Gastrocnemius medialis (tissue), 4 donors: ENCODE results near the gene ERAS. TPM values are rescaled to one million over a fixed set of nuclear protein-coding genes. Genes with fewer than 3 reads are reported as not detected.

Source experiments
- ATAC-seq, 2 donors: fragments of 150-250 bp; one replicate each; pipeline ENCODE4 v1.9.1; 2016
- DNase-seq, 2 donors: peaks; one replicate each; pipeline ENCODE4 v3.0.0-alpha.2; 2019
- H3K27ac ChIP-seq, 4 donors: fragments of 200-600 bp; sonication (generic); 1 replicate in 1 of 4; 2 replicates in 3 of 4; pipeline ENCODE4 v1.5.1; 2016 to 2018; ENCODE audit warnings: mild to moderate bottlenecking in 2 of 4, moderate library complexity in 1 of 4
- H3K27me3 ChIP-seq, 3 donors: fragments of 200-600 bp; sonication (generic) in 2 of 3; 1 replicate in 1 of 3; 2 replicates in 2 of 3; pipeline versions ENCODE4 v1.5.1 to v1.6.0; 2016 to 2019; ENCODE audit warnings: mild to moderate bottlenecking in 1 of 3, moderate library complexity in 1 of 3
- H3K36me3 ChIP-seq, 2 donors: fragments of 200-600 bp; sonication (generic) in 1 of 2; one replicate each; pipeline ENCODE4 v1.5.1; 2017 to 2018
- H3K4me1 ChIP-seq, 2 donors: fragments of 200-600 bp; sonication (generic) in 1 of 2; one replicate each; pipeline ENCODE4 v1.5.1; 2016 to 2017; ENCODE audit warnings: mild to moderate bottlenecking in 2 of 2
- H3K4me3 ChIP-seq, 4 donors: fragments of 200-600 bp; sonication (generic) in 3 of 4; 1 replicate in 1 of 4; 2 replicates in 3 of 4; pipeline ENCODE4 v1.5.1; 2016 to 2019; ENCODE audit warnings: mild to moderate bottlenecking in 2 of 4
- H3K9me3 ChIP-seq, 3 donors: fragments of 200-600 bp; sonication (generic) in 2 of 3; 1 replicate in 1 of 3; 2 replicates in 2 of 3; pipeline ENCODE4 v1.5.1; 2016 to 2019
- POLR2A ChIP-seq, 2 donors: fragments of 450-650 bp; IDR thresholded peaks; one replicate each; pipeline ENCODE4 v1.6.1; 2017; ENCODE audit warnings: antibody characterized with exemption in 2 of 2, mild to moderate bottlenecking in 2 of 2, moderate library complexity in 2 of 2
- in situ Hi-C, 4 donors: fragments of 200-750 bp; cut with MboI; loops; one replicate each; pipeline versions ENCODE4 v1.15.0 to v1.8.0; 2017; ENCODE audit warnings: low sequenced_read_pairs in 4 of 4
- intact Hi-C: fragments of 100-400 bp; cut with DNase I; formaldehyde crosslinking; loops from one replicate; pipeline ENCODE4 v1.15.1; 2023; ENCODE audit warnings: low total_unique reads
- total RNA-seq, 4 donors: library from RNA; depleted of rRNA; stranded (reverse); fragments of >200 nt; gene quantifications; one replicate each; pipeline versions ENCODE4 v1.1.0 to v1.2.3, GENCODE V29; 2016
- TF ChIP-seq, protein P1 (sequence below), 5 experiments: fragments of 450-650 bp in 3 of 5; fragments of 200-600 bp in 2 of 5; sonication (generic) in 2 of 5; IDR thresholded peaks in 4 of 5; conservative IDR thresholded peaks in 1 of 5; 1 replicate in 4 of 5; 2 replicates in 1 of 5; pipeline ENCODE4 v1.5.1; 2016 to 2019; ENCODE audit warnings: antibody characterized with exemption in 5 of 5, mild to moderate bottlenecking in 3 of 5, moderate library complexity in 3 of 5

ERAS gene
- total RNA-seq, 4 donors from 2014 or later, result not detected

DNA sequence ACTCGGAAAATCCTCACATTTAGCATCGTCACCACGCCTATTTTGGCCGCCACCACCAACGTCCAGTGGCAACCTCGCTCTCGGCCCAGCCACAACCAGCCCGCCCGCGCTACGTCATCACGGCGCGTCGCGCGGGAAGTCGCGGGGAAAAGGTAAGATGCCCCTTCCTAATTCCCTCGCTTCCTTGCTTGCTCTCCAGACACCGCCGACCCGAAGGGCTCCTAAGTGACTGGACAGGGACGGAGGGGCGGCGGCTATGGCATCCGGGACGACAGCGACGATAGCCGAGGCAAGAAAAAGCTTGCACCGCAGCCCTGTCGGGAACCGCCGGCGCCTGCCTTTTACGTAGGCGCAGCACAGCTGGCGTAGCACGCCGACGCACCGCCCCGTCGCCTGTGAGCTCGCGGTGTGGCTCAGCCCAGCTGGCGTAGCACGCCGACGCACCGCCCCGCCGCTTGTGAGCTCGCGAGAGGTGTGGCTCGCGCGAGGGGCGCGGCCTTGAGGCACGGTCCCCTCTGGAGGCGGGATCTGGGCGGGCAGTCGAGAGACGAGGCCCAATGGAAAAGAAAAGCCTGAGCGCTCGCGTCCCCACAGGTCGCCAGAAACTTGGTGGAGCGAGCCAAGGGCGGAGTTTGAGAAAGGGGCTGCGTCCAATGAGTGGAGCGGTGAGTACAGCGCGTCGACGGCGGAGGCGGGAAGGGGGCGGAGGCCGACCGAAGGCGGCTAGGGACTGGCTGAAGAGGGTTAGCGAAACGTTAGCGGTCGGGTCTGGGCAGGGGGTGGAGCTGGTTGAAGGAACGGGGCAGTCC, 24.8 kb upstream of the ERAS start, which contains the start of gene HDAC6:
HDAC6 (plus strand) TSS at position 788 of the 809 bp plus-strand sequence. CDS start 626 bp downstream, outside the sequence.
- ATAC-seq, result peak; percentile 85 to 87
- peak within 1 kb of the TSS; percentile 65 to 74 (median 72) for H3K4me3 ChIP-seq
- peak in 1 of 2 donors; percentile 6 for TF ChIP-seq POLR2A (IDR thresholded peaks at IDR 0.05)
- TF ChIP-seq, protein P1, sequence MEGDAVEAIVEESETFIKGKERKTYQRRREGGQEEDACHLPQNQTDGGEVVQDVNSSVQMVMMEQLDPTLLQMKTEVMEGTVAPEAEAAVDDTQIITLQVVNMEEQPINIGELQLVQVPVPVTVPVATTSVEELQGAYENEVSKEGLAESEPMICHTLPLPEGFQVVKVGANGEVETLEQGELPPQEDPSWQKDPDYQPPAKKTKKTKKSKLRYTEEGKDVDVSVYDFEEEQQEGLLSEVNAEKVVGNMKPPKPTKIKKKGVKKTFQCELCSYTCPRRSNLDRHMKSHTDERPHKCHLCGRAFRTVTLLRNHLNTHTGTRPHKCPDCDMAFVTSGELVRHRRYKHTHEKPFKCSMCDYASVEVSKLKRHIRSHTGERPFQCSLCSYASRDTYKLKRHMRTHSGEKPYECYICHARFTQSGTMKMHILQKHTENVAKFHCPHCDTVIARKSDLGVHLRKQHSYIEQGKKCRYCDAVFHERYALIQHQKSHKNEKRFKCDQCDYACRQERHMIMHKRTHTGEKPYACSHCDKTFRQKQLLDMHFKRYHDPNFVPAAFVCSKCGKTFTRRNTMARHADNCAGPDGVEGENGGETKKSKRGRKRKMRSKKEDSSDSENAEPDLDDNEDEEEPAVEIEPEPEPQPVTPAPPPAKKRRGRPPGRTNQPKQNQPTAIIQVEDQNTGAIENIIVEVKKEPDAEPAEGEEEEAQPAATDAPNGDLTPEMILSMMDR (IDR thresholded peaks at IDR 0.05 in 4 of 5, conservative IDR thresholded peaks at IDR 0.05 in 1 of 5), result no peak
- in situ Hi-C loops, result loop anchor here in 2 of 4 donors (10.0 to 25.0 kb wide), 3 partner anchors 57 to 139 kb away; partner anchors contain the start of genes PQBP1 (in 1 of the 2) and TIMM17B (in 1 of the 2)
- peak; percentile 93 to 98 for DNase-seq
- H3K36me3 ChIP-seq, result no peaks in the 10 kb centered on the region
- no peaks in the 10 kb centered on the region for H3K27me3 ChIP-seq
- peaks cover 5 to 6% of the 10 kb centered on the region in 2 donors for H3K4me1 ChIP-seq
- intact Hi-C loops, result loop anchor here (1.0 to 10.0 kb wide), 13 partner anchors 64 to 777 kb away; partner anchors contain the start of genes GPKOW, OTUD5, PQBP1 and PRICKLE3
- H3K27ac ChIP-seq, result peak within 1 kb of the TSS; percentile 90 to 99 (median 96)
- H3K9me3 ChIP-seq, result no peaks in the 10 kb centered on the region

DNA sequence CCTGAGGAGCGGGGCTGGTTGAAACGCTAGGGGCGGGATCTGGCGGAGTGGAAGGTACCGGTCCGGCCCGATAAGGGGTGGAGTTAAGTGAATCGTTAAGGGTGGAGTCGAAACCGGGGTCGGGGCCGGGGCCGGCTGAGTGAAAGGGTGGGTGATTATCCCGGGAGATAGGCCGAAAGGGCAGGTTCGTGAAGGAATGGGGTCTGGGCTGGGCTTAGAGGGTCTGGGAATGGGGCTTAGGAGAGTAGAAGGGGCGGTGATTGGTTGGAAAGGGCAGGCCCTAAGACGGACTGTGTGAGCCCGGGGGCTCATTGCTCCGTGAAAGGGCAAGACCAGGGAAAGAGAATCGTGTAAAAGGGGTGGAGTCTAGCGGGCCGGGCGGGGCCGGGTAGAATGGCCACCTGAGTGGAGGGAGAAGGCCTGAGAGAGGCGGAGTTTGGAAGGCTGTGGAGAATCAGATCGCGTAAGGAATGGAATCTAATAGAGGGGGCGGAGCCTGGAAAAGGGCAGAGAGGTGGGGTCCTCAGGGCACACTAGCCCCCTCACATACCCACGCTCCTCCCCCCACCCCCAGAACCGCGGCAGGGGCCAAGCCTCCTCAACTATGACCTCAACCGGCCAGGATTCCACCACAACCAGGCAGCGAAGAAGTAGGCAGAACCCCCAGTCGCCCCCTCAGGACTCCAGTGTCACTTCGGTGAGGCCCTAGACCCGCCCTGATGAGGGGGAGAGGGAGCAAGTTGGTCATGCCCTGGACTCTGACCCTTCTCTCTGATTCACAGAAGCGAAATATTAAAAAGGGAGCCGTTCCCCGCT, 24.0 kb upstream of the ERAS start:
- in situ Hi-C loops, result loop anchor here in 2 of 4 donors (10.0 to 25.0 kb wide), 3 partner anchors 57 to 140 kb away; partner anchors contain the start of genes PQBP1 (in 1 of the 2) and TIMM17B (in 1 of the 2)

DNA sequence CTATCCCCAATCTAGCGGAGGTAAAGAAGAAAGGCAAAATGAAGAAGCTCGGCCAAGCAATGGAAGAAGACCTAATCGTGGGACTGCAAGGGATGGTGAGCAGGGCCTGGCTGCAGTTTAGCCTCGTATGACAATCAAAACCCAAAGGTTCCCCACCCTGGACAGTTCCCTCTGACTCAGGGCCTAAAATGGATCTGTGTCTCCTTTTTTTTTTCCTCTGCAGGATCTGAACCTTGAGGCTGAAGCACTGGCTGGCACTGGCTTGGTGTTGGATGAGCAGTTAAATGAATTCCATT, 23.5 kb upstream of the ERAS start:
- DNase-seq, result no peak
- in situ Hi-C loops (loop anchor here in 2 of 4 donors (10.0 to 25.0 kb wide), 3 partner anchors 58 to 141 kb away; partner anchors contain the start of genes PQBP1 (in 1 of the 2) and TIMM17B (in 1 of the 2)), intact Hi-C loops (loop anchor here (1.0 to 10.0 kb wide), 11 partner anchors 66 to 778 kb away; partner anchors contain the start of genes GPKOW, OTUD5, PRICKLE3 and TBC1D25)
- peaks cover 5 to 6% of the 10 kb centered on the region in 2 donors for H3K4me1 ChIP-seq
- peak overlapping the region; percentile 61 to 72 (median 68) for H3K4me3 ChIP-seq
- TF ChIP-seq, protein P1 (IDR thresholded peaks at IDR 0.05 in 4 of 5, conservative IDR thresholded peaks at IDR 0.05 in 1 of 5), result no peak
- TF ChIP-seq POLR2A (IDR thresholded peaks at IDR 0.05), result no peak
- peak overlapping the region; percentile 90 to 99 (median 96) for H3K27ac ChIP-seq
- H3K9me3 ChIP-seq, result no peaks in the 10 kb centered on the region
- no peaks in the 10 kb centered on the region for H3K36me3 ChIP-seq
- no peaks in the 10 kb centered on the region for H3K27me3 ChIP-seq
- no peak for ATAC-seq

More for the DNA sequence above, 24.0 kb upstream of the ERAS start:
- peak; percentile 69 to 79 for ATAC-seq
- TF ChIP-seq, protein P1 (IDR thresholded peaks at IDR 0.05 in 4 of 5, conservative IDR thresholded peaks at IDR 0.05 in 1 of 5), result peak in 1 of 5 experiments; percentile 29
- peak; percentile 65 to 76 for TF ChIP-seq POLR2A (IDR thresholded peaks at IDR 0.05)
- Histone ChIP-seq H3K27me3 (no peaks in the 10 kb centered on the region), H3K4me1 (peaks cover 5 to 6% of the 10 kb centered on the region in 2 donors), H3K4me3 (peak overlapping the region; percentile 61 to 72 (median 68)), H3K27ac (peak overlapping the region; percentile 90 to 99 (median 96)), H3K36me3 (no peaks in the 10 kb centered on the region), H3K9me3 (no peaks in the 10 kb centered on the region)
- DNase-seq, result peak; percentile 61 to 82
- intact Hi-C loops, result loop anchor here (1.0 to 10.0 kb wide), 11 partner anchors 65 to 777 kb away; partner anchors contain the start of genes GPKOW, OTUD5, PRICKLE3 and TBC1D25

DNA sequence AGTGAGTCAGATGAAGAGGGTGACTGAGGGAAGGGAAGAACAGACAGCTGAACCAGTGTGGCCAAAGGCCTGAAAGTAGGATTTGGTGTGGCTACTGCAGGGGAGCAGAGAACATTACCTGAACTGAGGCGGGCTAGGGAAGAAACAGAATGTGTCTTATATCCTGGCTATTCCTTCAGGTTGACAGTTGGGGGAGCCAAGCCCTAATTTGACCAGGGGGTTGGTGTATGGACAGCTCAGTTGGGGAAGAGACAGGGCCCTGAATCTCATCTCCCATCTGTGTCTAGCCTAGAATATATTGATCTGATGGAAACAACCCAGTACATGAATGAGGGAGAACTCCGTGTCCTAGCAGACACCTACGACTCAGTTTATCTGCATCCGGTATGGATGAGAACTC, 20.2 kb upstream of the ERAS start:
- Histone ChIP-seq H3K9me3 (no peaks in the 10 kb centered on the region), H3K36me3 (peaks cover 0 to 6% of the 10 kb centered on the region in 2 donors), H3K27ac (no peak overlapping the region), H3K4me1 (peaks cover 0 to 6% of the 10 kb centered on the region in 2 donors), H3K27me3 (no peaks in the 10 kb centered on the region), H3K4me3 (no peak overlapping the region)
- in situ Hi-C loops (loop anchor here in 2 of 4 donors (10.0 to 25.0 kb wide), 3 partner anchors 61 to 144 kb away; partner anchors contain the start of genes PQBP1 (in 1 of the 2) and TIMM17B (in 1 of the 2)), intact Hi-C loops (loop anchor here (10.0 kb wide), 2 partner anchors 271 to 781 kb away; partner anchors contain the start of gene TBC1D25)
- TF ChIP-seq, protein P1 (IDR thresholded peaks at IDR 0.05 in 4 of 5, conservative IDR thresholded peaks at IDR 0.05 in 1 of 5), result no peak
- TF ChIP-seq POLR2A (IDR thresholded peaks at IDR 0.05), result no peak
- DNase-seq (no peak), ATAC-seq (no peak)
